ENCODE measurements around the gene MZF1.
"Not testable (repeated sequence)": the region's sequence is repeated elsewhere in the genome, so short reads cannot be mapped to it uniquely, and the experiment has no call there.

Gene MZF1

GRCh38 chr19:58555369-58555885, 17.7 kb downstream of the MZF1 start:
- DNase-seq (ENCODE audit: low read depth): no peak

- DNase-seq (ENCODE audit: low read depth): peak; percentile 97
These were observed 18.4 kb downstream of the MZF1 start, which contains the start of gene CHMP2A for GRCh38 chr19:58554494-58555368. Gene CHMP2A (minus strand): TSS chr19:58555105. CDS start chr19:58554212, 893 bp downstream.

GRCh38 chr19:58553799-58554493, 19.2 kb downstream of the MZF1 start:
- DNase-seq (ENCODE audit: low read depth): no peak

DNA sequence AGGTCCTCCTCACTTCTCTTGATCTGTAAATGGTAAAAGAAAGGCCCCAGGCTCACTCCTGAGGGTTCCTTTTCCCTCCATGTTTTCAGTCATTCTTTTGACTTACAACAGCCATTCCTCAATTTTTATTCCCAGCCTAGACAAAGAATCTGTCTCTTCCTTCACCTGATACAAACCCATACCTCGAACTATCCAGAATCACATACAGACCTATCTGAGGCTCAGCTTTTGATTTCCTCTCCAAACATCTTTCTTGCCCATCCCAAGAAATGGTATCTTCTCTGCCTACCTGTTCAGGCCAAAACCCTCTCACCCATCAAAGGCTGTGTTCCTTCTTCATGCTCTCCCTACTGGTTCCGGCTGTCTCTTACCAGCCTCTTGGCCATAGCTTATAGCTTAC, 20.5 kb downstream of the MZF1 start:
- no peak for DNase-seq (ENCODE audit: low read depth)

DNA sequence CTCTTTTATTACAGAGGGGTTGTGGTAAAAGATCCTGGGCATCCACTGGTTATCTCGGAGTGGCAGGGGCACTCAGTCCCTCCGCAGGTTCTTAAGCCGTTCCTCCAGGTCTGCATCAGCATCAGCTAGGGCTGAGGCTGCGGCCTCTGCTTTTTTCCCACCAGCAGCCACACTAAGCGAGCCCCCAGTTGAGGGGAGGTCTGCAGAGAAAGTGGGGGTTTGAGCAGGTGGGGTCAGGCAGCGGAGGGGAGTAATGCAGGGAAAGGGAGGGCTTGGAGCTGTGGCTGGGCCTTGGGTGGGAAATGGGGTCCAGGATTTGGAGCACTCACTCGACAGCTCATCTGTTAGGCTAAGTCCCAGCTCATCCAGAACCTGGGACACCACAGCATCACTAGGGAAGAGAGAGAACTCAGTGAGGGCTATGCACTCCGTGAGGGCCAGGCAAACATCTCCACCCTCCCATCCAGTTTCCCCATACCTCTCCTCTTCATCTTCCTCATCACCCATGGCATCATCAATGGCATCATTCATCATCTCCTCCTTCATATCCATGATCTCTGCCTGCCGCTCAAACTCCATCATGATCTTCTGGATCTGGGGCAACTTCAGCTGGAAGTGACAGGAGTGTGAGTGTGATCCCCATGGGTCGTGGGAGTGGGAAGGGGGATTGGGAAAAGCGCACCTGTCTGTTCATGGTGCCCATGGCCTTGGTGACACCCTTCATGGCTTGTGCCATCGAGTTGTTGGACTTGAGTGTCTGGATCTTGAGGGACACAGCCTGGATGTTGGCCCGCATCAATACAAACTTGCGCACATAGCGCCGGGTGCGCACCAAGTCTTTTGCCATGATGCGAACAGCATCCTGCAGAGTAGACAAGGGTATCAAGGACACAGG, 21.3 kb downstream of the MZF1 start:
- DNase-seq (ENCODE audit: low read depth): no peak

DNA sequence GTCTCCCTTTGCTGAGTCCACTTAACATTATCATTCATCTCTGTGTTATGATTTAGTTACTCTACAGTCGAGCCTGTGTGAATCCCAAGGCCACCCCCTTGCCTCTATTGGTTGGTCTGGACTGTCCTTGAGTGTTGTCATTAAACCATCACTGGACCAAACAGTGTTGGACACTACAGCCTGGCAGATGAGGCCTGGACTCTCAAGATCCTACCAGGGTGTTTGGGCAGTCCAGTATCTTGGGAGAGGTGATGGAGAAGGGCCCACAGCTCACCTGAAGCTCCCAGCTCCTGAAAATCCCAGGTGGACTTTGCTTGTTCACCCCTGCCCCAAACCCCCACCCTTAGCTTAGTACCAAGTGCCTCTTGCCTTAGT, 22.0 kb downstream of the MZF1 start:
- no peak for DNase-seq (ENCODE audit: low read depth)

- DNase-seq (ENCODE audit: low read depth): no peak
These were observed 22.6 kb downstream of the MZF1 start for GRCh38 chr19:58550362-58551122.

GRCh38 chr19:58549664-58550361, 23.3 kb downstream of the MZF1 start:
- DNase-seq (ENCODE audit: low read depth): no peak

- no peak for DNase-seq (ENCODE audit: low read depth)
These were observed 24.1 kb downstream of the MZF1 start for GRCh38 chr19:58548859-58549663.

DNA sequence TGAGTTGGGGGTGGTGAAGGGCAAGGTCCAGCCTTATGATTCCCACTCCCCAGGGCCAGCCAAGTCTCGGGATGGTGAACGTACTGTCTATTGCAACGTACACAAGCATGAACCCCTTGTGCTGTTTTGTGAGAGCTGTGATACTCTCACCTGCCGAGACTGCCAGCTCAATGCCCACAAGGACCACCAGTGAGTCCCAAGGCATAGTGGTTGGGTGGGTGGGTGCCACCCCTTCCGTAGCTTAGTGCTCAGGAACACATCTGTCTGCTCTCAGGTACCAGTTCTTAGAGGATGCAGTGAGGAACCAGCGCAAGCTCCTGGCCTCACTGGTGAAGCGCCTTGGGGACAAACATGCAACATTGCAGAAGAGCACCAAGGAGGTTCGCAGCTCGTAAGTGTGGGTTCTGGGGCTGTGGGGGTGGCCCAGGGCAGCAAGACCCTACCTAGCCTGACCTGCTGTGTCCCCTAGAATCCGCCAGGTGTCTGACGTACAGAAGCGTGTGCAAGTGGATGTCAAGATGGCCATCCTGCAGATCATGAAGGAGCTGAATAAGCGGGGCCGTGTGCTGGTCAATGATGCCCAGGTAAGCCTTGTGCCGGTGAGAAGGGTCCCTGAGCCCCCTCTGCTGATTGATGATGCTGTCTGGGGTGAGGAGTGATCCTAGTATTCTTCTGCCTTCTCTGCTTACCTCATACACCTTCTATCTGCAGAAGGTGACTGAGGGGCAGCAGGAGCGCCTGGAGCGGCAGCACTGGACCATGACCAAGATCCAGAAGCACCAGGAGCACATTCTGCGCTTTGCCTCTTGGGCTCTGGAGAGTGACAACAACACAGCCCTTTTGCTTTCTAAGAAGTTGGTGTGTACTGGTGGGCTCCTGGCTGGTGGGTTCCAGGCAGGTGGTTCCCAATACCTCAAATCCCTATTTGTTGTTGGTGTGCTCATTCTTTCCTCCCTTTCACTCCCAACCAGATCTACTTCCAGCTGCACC, 25.5 kb downstream of the MZF1 start:
- no peak for DNase-seq (ENCODE audit: low read depth)

DNA sequence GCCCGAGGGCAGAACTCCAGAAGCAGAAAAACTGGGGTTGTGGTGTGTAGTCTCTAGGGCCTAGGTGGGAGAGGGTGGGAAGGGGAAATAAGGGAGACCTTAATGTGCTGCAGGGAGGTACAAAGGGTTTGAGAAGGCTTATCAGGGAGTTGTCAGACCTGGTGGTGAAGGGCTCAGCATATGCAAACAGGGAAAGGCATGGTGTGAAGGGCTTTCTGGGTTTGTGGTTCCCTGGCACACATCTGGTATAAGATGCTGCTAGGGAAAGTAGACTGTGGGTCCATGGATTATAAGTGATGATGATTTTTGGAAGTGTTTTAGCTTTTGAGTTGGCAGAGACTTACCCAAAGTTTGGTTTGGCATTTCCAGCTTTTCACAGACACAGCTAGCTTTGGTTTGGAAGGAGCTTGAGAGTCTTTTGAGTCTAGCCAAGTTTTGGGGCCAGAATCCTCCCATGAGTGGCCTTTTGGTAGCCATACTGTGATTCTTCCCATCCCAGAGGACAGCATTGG, 27.1 kb downstream of the MZF1 start:
- DNase-seq (ENCODE audit: low read depth): no peak

DNA sequence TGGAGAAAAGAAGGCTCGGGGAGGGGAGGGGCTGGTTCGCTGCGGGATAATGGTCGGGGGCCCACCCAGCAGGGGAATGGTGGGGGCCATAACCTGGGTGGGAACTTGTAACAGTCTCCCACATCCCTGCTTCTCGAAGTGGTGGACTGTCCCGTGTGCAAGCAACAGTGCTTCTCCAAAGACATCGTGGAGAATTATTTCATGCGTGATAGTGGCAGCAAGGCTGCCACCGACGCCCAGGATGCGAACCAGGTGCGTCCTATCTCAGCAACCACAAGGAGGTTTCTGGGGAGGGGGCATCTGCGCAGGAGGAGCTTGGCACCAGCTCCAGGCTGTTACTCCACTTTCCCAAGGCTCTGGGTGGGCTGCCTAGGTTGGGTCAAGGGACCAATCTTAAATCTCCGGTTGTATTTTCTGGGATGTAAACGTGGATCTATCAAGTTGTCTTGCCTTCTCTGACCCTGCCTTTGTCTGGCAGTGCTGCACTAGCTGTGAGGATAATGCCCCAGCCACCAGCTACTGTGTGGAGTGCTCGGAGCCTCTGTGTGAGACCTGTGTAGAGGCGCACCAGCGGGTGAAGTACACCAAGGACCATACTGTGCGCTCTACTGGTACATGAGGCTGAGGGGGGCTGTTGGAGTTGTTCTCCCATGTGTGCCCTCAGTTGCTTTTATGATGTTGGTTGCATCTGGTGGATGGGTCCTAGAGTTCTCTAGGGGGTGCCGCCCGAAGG, 27.7 kb downstream of the MZF1 start:
- no peak for DNase-seq (ENCODE audit: low read depth)

DNA sequence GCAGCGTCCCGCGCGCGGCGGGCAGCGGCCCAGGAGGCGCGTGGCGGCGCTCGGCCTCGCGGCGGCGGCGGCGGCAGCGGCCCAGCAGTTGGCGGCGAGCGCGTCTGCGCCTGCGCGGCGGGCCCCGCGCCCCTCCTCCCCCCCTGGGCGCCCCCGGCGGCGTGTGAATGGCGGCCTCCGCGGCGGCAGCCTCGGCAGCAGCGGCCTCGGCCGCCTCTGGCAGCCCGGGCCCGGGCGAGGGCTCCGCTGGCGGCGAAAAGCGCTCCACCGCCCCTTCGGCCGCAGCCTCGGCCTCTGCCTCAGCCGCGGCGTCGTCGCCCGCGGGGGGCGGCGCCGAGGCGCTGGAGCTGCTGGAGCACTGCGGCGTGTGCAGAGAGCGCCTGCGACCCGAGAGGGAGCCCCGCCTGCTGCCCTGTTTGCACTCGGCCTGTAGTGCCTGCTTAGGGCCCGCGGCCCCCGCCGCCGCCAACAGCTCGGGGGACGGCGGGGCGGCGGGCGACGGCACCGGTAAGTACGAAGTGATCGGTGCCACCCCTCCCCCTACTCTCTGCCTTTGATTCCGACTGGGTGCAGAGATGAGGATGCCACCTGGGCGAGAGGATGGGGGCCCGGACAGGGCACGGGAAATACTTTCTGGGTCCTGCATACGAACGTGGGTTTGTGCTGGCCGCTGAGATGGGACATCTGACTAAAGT, 28.4 kb downstream of the MZF1 start:
- DNase-seq (ENCODE audit: low read depth): peak; percentile 68

- DNase-seq (ENCODE audit: low read depth): peak; percentile 100
These were observed 29.1 kb downstream of the MZF1 start, which contains the start of gene TRIM28 for GRCh38 chr19:58543826-58544590. Gene TRIM28 (plus strand): TSS chr19:58544064. CDS start chr19:58544758, 694 bp downstream.

GRCh38 chr19:58542641-58543372, 30.3 kb downstream of the MZF1 start:
- DNase-seq (ENCODE audit: low read depth): not testable (repeated sequence)

Data from activated gamma-delta T cell treated with anti-CD3 and anti-CD28 coated beads, Interleukin-2, amount 50 U/mL, for 16 hours (primary cell).